Measurements from ENCODE around the gene FRMD4A.
"Not testable (repeated sequence)": the region's sequence is repeated elsewhere in the genome, so short reads cannot be mapped to it uniquely, and the experiment has no call there.

Gene FRMD4A

DNA sequence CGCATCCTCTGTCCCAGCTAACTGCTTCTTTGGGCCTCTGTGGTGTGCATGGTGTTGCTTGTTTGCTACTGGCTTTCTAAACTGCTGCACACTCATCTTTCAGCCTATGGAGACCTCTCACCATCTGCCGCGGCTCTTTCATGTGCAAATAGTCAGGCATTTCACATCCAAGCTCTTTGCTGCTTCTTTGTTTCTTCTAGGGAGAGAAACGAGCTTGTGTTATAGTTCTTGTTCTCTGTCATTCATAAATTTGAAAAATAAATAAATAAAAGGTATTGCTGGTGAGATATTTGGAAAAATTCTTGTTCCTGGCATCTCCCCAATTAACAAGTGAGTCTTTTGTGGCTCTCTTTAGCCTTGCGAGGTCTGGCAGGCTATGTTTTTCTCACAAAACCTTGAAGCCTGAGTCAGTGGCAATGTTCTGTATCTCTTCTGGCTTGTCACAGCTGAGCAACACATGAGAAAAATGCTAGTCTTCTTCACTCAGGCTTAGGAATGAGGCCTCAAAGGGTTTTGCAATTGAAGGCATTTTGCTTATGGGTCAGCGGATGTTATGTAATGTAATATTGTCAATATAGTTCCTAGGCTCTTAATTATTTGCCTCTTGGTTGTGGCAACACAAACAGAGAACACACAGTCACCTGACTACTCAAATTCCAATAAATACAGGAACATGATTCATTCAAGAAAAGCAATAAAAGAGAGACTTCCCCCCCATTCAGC lies 274.0 kb downstream of the FRMD4A start:
- no peak for DNase-seq (ENCODE audit: low read depth in 2 of 2)

DNA sequence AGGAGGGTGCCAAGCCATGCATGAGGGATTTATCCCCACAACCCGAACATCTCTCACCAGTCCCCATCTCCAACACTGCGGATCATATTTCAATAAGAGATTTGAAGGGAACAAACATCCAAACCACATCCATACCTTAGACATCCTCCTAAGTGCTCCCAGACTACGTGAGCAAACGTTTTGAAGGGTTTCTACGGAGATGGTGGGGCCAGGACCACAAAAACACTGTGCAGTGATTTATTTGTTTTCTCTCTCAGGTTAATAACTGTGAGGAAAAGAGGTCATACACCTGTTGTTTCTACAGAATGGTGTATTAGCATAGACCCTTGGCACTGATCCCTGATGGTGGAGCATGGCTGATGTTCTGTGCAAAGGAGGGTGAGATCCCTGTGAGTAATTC lies 277.8 kb downstream of the FRMD4A start:
- DNase-seq (ENCODE audit: low read depth in 2 of 2), result no peak

DNA sequence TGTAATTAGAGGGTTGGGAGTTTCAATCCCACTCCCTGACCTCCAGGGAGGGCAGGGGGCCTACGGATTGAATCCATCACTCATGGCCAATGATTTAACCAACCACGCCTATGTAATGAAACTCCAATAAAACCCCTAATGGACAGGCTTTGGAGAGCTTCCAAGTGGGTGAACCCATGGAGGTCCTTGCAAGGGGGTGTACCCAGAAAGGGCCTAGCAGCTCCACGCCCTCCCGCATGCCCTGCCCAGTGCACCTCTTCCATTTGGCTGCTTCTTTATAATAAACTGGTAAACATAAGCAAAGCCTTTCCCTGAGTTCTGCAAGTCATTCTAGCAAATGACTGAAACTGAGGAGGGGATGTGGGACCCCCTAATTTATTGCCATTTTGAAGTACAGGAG lies 280.1 kb downstream of the FRMD4A start:
- no peak for DNase-seq (ENCODE audit: low read depth in 2 of 2)

DNA sequence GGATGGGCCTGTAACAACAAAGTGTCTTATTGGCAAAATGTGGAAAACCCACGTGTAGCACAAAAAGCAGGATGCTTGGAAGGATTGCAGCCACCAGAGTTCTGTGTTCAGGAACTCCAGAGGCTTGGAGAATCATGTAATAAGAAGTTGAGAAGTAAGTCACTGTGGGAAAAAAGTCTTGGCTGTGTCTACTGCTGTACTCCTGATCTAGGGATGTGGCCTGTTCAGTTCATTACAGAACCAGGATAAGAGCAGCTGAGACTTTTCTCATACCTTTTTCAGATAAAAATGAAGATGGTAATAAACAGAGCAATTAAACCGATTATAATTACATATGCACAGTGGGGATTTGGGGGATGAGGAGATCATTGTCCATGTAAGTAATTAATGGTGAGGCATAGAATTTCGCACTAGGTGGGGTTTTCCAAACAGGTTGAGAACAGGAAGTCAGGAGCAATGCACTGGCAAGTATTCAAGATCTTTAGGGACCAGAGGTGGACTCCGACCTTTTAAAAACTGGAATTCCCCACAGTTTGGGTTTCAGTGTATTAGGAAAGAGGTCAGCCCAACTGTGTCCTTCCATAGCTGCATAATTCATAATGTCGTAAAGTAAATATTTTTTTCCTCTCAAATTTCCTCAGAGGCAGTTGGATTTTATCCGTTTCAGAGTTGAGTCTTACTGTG lies 281.7 kb downstream of the FRMD4A start:
- DNase-seq (ENCODE audit: low read depth in 2 of 2), result no peak

DNA sequence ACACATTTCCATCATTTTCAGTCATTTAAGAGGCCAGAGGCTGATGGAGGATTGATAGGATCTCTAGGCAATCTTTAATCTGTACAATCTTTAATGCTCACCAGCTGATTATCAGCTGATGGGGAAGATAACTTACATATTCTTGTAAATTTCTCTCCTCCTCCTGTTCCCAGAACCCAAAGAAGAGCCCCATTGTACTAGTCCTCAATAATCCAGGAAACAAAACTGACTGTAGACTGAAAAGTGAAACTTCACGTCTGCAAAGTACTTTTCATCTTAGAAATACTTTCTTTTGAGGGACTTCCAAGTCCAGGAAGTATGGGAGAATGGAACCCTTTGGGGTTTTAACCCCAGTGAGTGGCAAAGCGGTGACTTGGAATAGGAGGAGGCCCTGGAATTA lies 283.3 kb downstream of the FRMD4A start:
- no peak for DNase-seq (ENCODE audit: low read depth in 2 of 2)

DNA sequence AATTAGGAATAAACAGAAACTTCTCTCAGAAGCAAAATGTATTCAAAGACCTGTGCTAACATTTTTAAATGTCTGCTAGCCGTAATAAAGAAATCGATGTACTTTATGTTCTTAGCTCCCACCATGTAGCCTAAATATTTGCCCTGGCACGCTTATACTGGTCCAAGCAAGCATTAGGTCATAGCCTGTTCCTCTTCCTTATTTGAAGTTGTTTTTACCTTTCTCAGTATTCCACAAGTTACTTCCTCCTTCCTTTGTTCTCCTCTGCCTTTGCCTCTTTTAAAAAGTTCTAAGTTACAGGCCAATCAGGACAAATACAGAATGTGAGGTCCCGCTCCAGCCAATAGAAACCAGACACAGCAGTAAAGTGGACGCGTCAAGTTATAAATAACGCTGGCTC lies 288.7 kb downstream of the FRMD4A start:
- not testable (repeated sequence) for DNase-seq (ENCODE audit: low read depth in 2 of 2)

DNA sequence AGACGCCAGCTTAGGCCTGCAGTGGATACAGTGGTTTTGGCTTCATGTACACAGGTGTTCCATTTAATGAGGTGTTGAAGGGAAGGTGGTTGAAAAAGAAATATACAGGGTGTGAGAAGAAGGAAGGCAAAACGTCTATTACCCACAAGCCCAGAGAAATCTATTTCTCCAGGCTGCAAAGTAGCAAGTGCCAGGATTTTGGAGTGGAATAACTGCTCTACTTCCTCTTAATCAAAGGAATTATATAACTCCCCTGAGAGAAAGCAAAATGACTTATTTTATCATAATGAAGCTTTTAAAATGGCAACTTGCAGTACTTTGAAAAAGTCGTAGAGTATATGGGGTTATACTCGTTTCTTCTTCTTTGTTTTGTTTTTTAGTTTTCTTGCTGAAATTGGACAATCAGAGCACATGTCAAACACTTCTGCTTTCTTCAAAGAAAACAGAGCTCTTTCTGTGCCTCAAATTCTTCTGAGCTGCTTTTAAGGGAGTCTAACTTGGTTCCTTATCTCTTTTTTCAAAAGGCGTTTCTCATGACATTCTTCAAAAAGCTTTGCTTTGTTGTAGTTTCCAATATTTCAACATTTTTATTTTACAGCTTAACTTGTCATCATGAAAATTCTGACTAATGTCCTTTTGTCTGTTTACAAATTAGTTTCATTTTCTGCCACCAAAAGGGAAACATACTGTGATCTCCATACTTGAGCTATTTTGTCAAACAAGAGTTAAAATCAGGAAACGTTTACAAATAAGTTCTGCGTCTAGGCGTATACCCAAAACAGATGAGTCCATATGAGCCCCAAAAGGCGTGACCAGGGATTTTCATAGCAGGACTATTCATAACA lies 289.7 kb downstream of the FRMD4A start:
- DNase-seq (ENCODE audit: low read depth in 2 of 2), result no peak

DNA sequence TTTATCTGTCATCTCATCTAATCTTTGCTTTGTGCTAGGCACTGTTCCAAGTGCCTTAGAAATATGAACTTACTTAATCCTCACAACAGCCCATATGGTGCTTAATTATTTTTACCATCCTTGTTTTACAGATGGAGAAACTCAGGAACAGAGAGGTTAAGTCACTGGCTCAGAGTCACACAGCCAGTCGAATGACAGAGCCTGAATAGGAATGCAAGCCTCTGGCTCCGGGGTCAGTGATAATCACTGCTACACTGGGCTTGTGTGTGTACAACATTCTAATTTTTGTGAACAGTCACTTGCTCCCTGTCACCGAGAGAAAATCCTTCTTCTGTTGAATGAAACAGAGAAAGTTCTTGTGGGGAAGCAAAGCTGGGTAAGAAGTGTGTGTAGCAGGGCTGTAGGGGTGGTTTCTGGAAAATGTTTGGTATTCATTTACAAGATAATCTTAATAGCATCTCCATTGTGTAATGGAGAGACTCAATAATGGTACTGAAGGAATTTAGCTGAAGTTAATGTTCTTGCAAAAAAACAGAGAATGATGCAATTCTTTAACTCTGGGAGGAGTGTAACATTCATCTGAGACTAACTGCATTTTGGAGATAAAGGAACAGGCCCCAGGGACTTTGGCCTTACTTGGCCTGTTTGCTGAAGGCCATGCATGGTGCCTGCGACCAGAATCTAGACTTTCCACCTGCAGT lies 290.6 kb downstream of the FRMD4A start:
- DNase-seq (ENCODE audit: low read depth in 2 of 2), result no peak

DNA sequence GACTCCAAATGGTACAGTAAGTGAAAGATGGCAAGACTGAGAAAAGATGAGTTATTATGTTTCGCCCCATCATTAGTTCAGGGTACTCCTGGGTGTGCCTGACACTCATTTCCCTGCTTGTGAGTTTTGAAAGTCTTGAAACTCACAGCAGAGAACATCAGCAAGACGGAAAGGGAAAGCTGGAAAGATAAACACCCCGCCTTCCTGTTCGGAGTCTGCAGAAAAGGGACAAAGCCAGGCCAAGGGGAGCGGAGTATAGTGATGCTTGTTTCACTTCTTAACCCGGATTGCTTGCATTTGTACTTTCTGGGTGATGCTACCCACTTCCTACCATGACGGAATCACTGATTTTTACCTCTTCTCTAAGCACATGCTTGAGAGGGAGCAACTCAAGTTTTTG lies 294.5 kb downstream of the FRMD4A start:
- no peak for DNase-seq (ENCODE audit: low read depth in 2 of 2)

DNA sequence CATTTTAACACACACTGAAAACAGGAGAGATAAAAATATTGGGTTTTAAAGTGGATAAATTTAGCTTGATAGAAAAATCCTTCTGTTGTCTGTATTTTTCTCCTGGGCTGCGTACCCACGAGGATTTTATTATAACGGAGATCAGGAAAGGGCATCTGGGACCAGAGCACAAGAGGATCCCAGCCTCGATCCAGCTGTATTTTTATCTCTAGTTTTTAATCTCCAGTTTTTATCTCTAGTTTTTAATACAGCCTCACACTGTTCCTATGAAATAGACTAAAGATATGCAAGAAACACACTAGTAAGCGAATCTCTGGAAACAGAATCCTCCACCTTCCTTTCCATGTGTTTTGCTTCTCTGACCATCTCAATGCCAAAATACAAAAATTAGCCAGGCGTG lies 295.2 kb downstream of the FRMD4A start:
- no peak for DNase-seq (ENCODE audit: low read depth in 2 of 2)

DNA sequence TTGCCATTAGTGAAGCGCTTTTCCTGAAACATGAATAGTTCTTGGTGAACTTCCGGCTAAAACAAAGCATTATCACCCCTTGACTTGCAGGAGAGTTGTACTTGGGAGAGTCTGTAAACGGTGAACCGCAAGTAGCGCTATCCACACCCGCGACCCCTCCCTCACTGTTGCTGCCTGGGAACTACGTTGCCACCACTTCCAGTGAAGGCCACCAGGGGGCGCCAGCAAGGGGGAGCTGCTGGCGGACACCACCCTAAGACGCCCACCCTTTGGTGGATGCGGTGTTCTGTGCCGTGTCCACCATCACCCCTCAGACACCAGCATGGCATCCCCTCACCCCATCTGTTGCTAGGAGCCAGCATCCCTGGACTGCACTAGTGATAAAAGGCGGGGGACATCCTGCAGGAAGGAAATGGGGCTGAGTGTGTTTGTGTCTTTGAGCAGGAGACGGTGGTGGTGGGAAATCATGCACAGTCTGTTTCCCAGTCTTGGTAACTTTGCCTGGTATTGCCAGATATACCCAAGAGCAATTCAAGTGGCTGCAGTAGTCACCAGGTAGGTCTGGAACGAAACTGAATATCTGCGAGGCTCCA lies 298.2 kb downstream of the FRMD4A start:
- peak in 1 of 2 donors; percentile 9 for DNase-seq (ENCODE audit: low read depth in 2 of 2)

DNA sequence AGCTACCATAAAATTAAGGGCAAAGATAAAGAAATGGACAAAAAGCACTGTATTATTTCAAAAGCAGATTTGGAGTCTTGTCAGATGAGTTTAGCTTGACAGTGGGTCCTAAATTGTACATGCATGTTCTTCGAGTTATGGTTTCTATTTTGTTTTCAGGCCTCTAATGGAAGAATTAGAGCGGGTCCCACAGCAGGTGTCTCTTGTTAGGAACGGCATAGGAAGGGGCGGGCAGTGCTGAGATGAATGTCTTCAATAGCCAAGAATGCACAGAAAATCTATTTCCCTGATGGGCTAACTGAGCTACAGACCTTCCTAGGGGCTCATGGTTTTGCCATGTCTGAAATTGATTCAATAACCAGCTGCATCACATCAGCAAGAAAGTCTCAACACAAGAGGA lies 304.4 kb downstream of the FRMD4A start:
- DNase-seq (ENCODE audit: low read depth in 2 of 2), result no peak

DNA sequence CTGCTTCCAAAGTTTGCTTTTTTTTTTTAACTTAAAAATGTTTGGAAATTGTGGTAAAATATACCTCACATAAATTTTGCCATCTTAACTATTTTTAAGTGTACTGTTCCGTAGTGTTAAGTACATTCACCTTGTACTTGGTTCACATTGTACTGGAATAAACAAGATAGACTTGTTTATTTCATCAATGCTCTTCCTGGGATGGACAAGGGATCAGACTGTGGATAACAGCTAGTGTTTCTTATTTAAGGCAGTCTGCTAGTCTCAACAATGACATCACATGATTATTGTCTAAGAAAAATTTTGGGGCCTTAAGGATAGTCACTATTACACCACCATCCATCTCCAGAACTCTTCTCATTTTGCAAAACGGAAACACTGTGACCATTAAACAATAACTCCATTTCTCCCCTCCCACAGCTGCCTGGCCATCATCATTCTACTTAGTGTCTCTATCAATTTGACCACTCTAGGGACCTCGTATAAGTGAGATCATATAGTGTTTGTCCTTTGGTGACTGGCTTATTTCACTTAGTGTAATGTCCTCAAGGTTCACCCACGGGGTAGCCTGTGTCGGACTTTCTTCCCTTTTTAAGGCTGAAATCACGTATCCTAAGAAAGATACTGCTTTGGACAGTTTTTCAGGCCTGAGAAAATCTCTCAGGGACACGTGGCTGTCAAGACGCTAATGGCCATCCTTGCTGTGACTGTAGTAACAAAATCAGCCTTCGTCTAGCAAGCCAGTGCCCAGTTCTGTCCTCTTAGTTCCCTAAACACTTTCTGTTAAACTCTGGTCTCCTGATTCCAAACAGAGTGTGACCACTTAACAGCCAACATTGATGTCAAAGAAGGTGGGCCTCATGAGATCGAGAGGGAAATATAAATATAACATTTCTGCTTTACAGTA lies 305.2 kb downstream of the FRMD4A start:
- no peak for DNase-seq (ENCODE audit: low read depth in 2 of 2)

DNA sequence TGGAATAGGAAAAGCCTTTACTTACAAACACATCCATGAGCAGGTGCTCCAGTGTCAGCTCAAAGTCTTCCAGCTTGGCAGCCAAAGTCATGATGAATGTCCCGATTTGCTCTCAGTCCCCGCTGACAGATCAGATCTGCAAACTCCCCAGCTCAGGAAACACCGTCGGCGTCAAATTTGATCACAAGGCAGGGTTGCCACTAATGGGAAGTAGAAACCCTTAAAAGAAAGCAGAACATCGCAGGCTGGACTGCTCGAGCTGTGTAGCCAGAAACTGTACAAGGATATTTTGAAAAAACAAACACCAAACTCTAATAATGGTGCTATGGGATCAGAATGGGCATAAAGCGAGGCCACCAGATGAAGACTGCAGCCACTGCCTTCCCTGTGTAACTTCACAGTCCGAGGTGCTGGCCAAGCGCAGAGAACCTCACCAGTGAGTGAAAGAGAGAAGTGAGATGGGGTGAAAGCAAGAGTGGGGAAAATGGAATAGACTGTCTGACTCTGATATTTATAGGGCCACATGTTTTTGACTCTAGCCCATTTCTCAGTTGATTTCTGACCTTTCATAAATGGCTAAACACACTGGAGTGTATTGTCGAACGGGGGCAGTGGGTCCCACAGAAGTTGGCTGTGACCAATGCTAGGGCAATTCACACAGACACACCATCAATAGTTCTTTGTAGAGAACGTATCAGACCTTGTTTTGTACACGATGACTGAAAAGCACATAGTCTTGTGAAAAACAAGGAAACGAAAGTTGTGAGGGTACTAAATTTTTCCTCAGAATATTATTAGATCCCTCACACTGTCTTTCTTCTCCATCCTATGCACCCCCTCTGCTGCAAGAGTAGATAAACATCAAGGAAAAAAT lies 306.2 kb downstream of the FRMD4A start:
- no peak for DNase-seq (ENCODE audit: low read depth in 2 of 2)

DNA sequence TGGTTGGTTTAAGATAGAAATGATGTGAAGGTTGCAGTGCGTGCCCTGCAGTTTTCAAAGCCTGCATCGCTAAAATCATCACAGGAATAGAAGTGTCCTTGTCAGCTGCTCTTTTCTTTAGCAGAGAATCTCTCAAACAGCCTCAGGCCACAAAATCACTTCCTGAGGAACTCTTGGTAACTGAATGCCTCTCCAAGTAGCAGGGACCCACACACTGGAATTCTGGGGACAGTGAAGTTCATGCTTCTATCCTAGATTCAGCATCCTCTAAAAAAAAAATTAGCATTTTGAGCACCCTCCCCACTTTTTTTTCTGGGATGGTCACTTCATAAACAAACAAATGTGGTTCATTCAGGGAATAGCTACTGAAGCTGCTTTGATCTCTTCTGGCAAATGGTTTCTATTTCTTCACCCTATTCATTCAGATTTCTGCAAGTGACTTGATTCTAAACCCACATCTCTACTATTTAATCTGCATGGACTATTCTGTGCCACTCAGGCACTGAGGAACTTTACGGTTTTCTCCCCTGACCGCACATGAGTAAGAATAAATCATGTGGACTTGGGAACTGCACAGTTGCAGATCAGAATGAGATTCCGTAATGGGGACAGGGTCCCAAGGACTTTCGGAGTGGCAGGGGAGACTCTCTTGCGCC lies 306.9 kb downstream of the FRMD4A start:
- DNase-seq (ENCODE audit: low read depth in 2 of 2), result no peak

DNA sequence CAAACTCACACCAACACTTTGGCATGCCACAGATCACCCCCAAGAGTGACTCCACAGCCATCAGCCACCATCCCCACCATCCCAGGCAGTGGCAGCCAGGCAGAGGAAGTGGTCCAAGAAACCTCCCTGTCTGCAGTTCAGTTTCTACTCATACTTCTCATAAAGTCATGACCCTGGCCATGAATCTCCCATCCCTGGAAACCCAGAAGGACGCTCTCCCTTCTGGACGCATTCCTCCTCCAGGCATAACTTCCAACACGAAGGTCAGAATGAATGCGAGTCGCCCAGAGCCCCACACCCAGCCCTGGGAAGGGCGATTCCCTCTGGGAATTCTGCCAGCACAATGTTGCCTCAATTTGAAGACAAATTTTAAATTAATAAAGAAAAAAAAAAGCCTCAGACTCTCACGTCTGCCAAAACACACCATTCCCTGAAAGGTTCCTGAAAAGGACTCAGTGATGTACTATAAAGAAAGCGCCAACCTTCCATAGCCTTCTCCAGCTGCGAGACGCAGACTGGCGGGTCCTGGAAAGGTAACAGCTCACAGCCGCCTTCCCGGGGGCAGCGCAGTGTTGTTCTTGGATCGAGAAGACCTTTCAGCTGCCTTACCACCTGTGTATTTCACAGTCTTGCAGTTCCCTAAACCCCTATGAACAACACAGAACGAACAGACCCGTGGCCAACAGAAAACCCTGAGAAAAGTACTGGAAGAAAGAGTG lies 307.6 kb downstream of the FRMD4A start:
- no peak for DNase-seq (ENCODE audit: low read depth in 2 of 2)

DNA sequence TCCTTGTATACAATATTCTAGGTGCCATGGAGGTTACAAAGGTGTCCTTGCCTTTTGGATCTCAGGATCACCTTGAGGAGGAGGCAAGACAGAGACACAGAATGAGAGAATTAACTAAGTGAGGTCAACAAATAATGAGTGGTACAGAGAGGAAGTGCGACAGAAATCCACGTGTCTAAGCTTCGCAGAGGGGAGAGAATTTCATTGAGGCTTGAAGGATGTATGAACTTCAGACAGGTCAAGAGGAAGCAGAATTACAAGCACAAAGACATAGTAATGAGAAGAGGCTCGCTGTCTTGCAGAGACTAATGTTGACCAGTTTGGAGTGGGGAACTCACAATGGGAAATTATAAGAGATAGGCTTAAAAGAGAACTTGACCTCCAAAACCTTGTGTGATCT lies 308.7 kb downstream of the FRMD4A start:
- no peak for DNase-seq (ENCODE audit: low read depth in 2 of 2)

DNA sequence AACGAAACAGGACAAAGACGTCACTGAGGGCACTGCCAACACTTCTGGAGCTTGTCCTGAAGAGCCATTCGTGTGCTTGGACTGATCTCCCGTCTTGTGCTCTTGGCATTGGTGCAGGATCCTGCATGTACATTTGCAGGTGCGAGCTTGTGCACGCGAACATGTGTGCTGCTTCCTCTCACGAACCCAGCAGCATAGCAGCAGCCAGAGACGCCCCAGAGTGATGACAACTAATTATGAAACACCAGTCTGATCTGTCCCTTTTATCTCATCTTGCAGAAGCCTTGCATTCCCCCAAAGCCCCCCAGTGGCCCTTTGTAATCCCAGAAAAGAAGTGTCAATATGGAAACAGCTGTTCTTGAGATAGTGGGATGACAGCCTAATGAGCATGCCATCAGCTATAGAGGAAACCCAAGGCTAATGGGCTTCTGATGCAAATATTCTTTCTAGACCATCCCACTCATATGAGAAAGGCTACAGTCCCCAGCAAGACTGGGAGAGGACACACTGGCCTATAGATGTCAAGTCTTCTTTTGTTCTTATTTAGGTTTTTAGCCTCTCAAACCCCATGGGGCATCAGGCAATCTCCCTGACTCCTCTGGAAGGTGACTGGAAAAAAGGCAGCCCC lies 310.6 kb downstream of the FRMD4A start:
- no peak for DNase-seq (ENCODE audit: low read depth in 2 of 2)
